ENCODE data around the gene MACO1. TPM values are rescaled to one million over a fixed set of nuclear protein-coding genes. Genes with fewer than 3 reads are reported as not detected.

The MACO1 gene
- total RNA-seq, 1 donor from 2014 or later: 85.4 TPM

- no peak overlapping the region for H3K4me3 Mint-ChIP-seq (ENCODE audit: unreplicated experiment)
- no peak for DNase-seq
- peaks cover 3% of the 10 kb centered on the region for H3K9me3 Mint-ChIP-seq (ENCODE audit: unreplicated experiment)
- H3K27ac Mint-ChIP-seq (ENCODE audit: unreplicated experiment): no peak overlapping the region
- peaks cover under 1% of the 10 kb centered on the region for H3K36me3 Mint-ChIP-seq (ENCODE audit: unreplicated experiment)
- H3K27me3 Mint-ChIP-seq (ENCODE audit: unreplicated experiment): peaks cover under 1% of the 10 kb centered on the region
- no peak for TF ChIP-seq CTCF (IDR thresholded peaks at IDR 0.05; ENCODE audit: partially characterized antibody, unreplicated experiment)
- H3K4me1 Mint-ChIP-seq (ENCODE audit: low read depth, unreplicated experiment): peaks cover 3% of the 10 kb centered on the region
Measured at GRCh38 chr1:25530186-25531081, 99.7 kb downstream of the MACO1 start.

DNA sequence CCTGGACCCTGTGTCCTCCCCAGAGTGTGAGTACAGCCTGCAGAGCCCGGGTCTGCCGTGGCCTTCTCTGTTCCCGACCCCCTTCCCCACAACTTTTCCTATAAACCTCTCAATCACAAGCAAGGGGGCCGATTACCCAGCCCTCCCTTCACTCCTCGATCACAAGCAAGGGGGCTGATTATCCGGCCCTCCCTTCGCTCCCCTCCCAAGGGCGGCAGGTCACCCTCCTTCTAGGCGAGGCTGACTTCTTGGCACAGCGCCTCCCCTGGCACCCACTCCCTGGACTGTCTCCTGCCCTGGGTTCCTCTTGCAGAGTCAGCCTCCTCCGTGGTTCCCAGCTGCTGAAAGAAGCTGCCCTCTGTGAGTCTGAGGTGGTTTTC is 100.4 kb downstream of the MACO1 start:
- H3K27me3 Mint-ChIP-seq (ENCODE audit: unreplicated experiment): peaks cover 2% of the 10 kb centered on the region
- no peak for DNase-seq
- H3K27ac Mint-ChIP-seq (ENCODE audit: unreplicated experiment): no peak overlapping the region
- TF ChIP-seq CTCF (IDR thresholded peaks at IDR 0.05; ENCODE audit: partially characterized antibody, unreplicated experiment): no peak
- H3K4me3 Mint-ChIP-seq (ENCODE audit: unreplicated experiment): no peak overlapping the region
- H3K36me3 Mint-ChIP-seq (ENCODE audit: unreplicated experiment): no peaks in the 10 kb centered on the region
- peaks cover 3% of the 10 kb centered on the region for H3K4me1 Mint-ChIP-seq (ENCODE audit: low read depth, unreplicated experiment)
- H3K9me3 Mint-ChIP-seq (ENCODE audit: unreplicated experiment): peaks cover 3% of the 10 kb centered on the region

DNA sequence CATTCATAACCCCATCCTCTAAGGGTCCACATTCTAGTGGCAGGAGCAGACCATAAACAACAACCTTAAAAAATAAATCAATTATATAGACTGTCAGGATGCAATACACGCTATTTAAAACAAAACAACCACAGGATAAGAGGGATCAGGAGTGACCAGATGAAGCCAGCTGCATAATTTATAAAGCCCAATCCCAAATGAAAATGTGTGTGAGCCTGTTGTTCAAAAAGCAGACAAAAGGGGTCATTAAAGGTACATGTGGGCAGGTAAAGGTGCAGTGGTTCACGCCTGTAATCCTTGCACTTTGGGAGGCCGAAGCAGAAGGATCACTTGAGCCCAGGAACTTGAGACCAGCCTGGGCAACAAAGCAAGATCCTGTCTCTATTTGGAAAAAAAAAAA is 102.3 kb downstream of the MACO1 start:
- no peak for DNase-seq
- H3K9me3 Mint-ChIP-seq (ENCODE audit: unreplicated experiment): peaks cover 3% of the 10 kb centered on the region
- peaks cover 9% of the 10 kb centered on the region for H3K27me3 Mint-ChIP-seq (ENCODE audit: unreplicated experiment)
- no peak for TF ChIP-seq CTCF (IDR thresholded peaks at IDR 0.05; ENCODE audit: partially characterized antibody, unreplicated experiment)
- no peak overlapping the region for H3K4me3 Mint-ChIP-seq (ENCODE audit: unreplicated experiment)
- H3K4me1 Mint-ChIP-seq (ENCODE audit: low read depth, unreplicated experiment): peaks cover 7% of the 10 kb centered on the region
- no peaks in the 10 kb centered on the region for H3K36me3 Mint-ChIP-seq (ENCODE audit: unreplicated experiment)
- no peak overlapping the region for H3K27ac Mint-ChIP-seq (ENCODE audit: unreplicated experiment)

DNA sequence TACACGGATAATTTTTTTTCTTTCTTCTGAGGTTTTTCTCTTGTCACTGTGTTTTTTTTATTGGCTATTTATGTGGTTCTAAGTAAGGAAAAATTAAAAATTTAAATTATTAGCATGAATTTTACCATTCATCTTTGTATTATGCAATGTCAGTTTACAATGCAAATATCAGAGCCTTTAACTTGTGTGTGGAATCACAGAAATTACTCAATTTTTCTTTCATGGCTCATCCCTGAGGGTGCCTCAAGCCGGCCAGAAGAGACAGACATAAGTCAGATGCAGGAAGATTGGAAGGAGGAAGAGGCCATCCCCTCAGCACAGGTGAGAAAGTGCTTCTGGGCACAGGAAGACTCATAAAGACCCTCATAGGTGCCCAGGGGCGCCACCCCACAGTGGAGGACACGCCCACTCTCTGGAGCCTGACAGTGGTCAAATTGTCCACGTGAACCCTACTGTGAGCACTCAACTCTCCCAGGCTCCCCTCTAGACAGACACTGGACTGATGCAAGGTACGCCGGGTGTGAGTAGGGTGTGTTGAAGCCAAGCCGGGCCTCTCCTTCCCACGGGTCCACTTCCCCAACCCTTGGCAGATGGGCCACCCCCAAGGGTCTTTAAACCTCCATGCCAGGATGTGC is 103.2 kb downstream of the MACO1 start:
- Mint-ChIP-seq H3K4me1 (ENCODE audit: low read depth, unreplicated experiment) (peaks cover 7% of the 10 kb centered on the region), H3K36me3 (ENCODE audit: unreplicated experiment) (no peaks in the 10 kb centered on the region), H3K9me3 (ENCODE audit: unreplicated experiment) (peaks cover 3% of the 10 kb centered on the region), H3K27me3 (ENCODE audit: unreplicated experiment) (peaks cover 9% of the 10 kb centered on the region), H3K4me3 (ENCODE audit: unreplicated experiment) (no peak overlapping the region), H3K27ac (ENCODE audit: unreplicated experiment) (no peak overlapping the region)
- no peak for DNase-seq
- TF ChIP-seq CTCF (IDR thresholded peaks at IDR 0.05; ENCODE audit: partially characterized antibody, unreplicated experiment): no peak

DNA sequence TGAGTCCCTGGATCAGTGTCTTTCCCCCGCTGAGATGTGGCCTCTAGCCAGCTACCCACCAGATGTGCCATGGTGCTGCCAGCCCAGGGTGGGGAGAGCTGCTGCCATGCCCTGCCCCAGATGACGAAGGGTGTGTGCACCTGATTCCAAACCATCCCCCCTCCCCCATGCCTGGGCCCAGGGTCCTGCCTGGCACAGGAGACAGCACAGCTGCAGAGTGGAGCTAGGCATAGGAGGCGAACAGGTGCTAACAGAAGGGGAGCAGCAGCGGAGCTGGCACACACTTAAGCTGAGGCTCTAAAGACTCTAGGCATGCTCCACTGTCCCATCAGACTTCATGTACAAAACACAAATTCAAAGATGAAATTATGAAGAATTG is 103.7 kb downstream of the MACO1 start:
- H3K4me1 Mint-ChIP-seq (ENCODE audit: low read depth, unreplicated experiment): peaks cover 4% of the 10 kb centered on the region

More for the DNA sequence above, 103.7 kb downstream of the MACO1 start:
- Mint-ChIP-seq H3K9me3 (ENCODE audit: unreplicated experiment) (no peaks in the 10 kb centered on the region), H3K27ac (ENCODE audit: unreplicated experiment) (no peak overlapping the region), H3K27me3 (ENCODE audit: unreplicated experiment) (peaks cover 9% of the 10 kb centered on the region), H3K36me3 (ENCODE audit: unreplicated experiment) (no peaks in the 10 kb centered on the region), H3K4me3 (ENCODE audit: unreplicated experiment) (no peak overlapping the region)
- TF ChIP-seq CTCF (IDR thresholded peaks at IDR 0.05; ENCODE audit: partially characterized antibody, unreplicated experiment): no peak
- peak; percentile 12 for DNase-seq
